Neural progenitor cell (in vitro differentiated cells): ENCODE data around the gene CUL2. TPM values are rescaled to one million over a fixed set of nuclear protein-coding genes. Genes with fewer than 3 reads are reported as not detected.

Experiments
- DNase-seq: peaks from one replicate; pipeline ENCODE4 v3.0.0-alpha.2; 2016; ENCODE audit warnings: low spot score
- H2AFZ ChIP-seq: fragments of 200-600 bp; sonication (generic); replicated peaks from 2 replicates; pipeline ENCODE4 v1.6.1; 2016; ENCODE audit warnings: antibody characterized with exemption
- H3F3A ChIP-seq: fragments of 200-600 bp; sonication (generic); 2 replicates; pipeline ENCODE4 v1.6.1; 2016; ENCODE audit warnings: antibody characterized with exemption, low read depth
- H3K27ac ChIP-seq: fragments of 200-600 bp; sonication (generic); 2 replicates; pipeline ENCODE4 v1.5.1; 2016; ENCODE audit warnings: mild to moderate bottlenecking
- H3K27me3 ChIP-seq: fragments of 200-600 bp; sonication (generic); 2 replicates; pipeline ENCODE4 v1.6.1; 2016; ENCODE audit warnings: mild to moderate bottlenecking, moderate library complexity
- H3K36me3 ChIP-seq: fragments of 200-600 bp; sonication (generic); 2 replicates; pipeline ENCODE4 v1.5.1; 2016
- H3K4me1 ChIP-seq: fragments of 200-600 bp; sonication (generic); 2 replicates; pipeline ENCODE4 v1.6.1; 2016; ENCODE audit warnings: mixed run types
- H3K4me2 ChIP-seq: fragments of 200-600 bp; sonication (generic); 2 replicates; pipeline ENCODE4 v1.6.1; 2016
- H3K4me3 ChIP-seq: fragments of 200-600 bp; sonication (generic); 2 replicates; pipeline ENCODE4 v1.5.1; 2016
- H3K79me2 ChIP-seq: fragments of 200-600 bp; sonication (generic); 2 replicates; pipeline ENCODE4 v1.6.1; 2016; ENCODE audit warnings: low read depth
- H3K9ac ChIP-seq: fragments of 200-600 bp; sonication (generic); 2 replicates; pipeline ENCODE4 v1.6.1; 2016
- H3K9me3 ChIP-seq: fragments of 200-600 bp; sonication (generic); 2 replicates; pipeline ENCODE4 v1.5.1; 2016; ENCODE audit warnings: low read depth
- H4K20me1 ChIP-seq: fragments of 200-600 bp; sonication (generic); 2 replicates; pipeline ENCODE4 v1.6.1; 2016; ENCODE audit warnings: low read depth
- H3K27ac Mint-ChIP-seq: 3 replicates; pipeline ENCODE4 v1.8.0; 2021; ENCODE audit warnings: mixed read lengths
- H3K27me3 Mint-ChIP-seq: 2 replicates; pipeline ENCODE4 v1.8.0; 2022; ENCODE audit warnings: low read depth, mild to moderate bottlenecking, inconsistent platforms, moderate library complexity, mixed read lengths; ENCODE audit not compliant: insufficient read depth
- H3K36me3 Mint-ChIP-seq: 3 replicates; pipeline ENCODE4 v1.8.0; 2021; ENCODE audit warnings: mixed read lengths
- H3K4me1 Mint-ChIP-seq: 3 replicates; pipeline ENCODE4 v1.8.0; 2021; ENCODE audit warnings: mixed read lengths
- H3K4me3 Mint-ChIP-seq: 3 replicates; pipeline ENCODE4 v1.8.0; 2021; ENCODE audit warnings: mild to moderate bottlenecking, moderate library complexity, mixed read lengths
- H3K9me3 Mint-ChIP-seq: 3 replicates; pipeline ENCODE4 v1.8.0; 2020; ENCODE audit warnings: mixed read lengths
- EZH2 ChIP-seq: fragments of 200-600 bp; sonication (generic); IDR thresholded peaks from 2 replicates; pipeline ENCODE4 v1.6.1; 2017; ENCODE audit warnings: antibody characterized with exemption, mild to moderate bottlenecking, moderate library complexity
- EZH2phosphoT487 ChIP-seq: fragments of 200-600 bp; sonication (generic); IDR thresholded peaks from 2 replicates; pipeline ENCODE4 v1.6.1; 2017; ENCODE audit warnings: antibody characterized with exemption
- total RNA-seq: library from RNA; depleted of rRNA; stranded (reverse); fragments of >200 nt; gene quantifications from 2 replicates; pipeline ENCODE4 v1.2.3, GENCODE V29; 2015; ENCODE audit warnings: low replicate concordance
- TF ChIP-seq, protein P1 (sequence below): fragments of 200-600 bp; sonication (generic); IDR thresholded peaks from 2 replicates; pipeline ENCODE4 v1.5.1; 2017; ENCODE audit warnings: antibody characterized with exemption, mild to moderate bottlenecking

The CUL2 gene
- total RNA-seq, 1 donor from 2014 or later: 40.3 TPM

DNA sequence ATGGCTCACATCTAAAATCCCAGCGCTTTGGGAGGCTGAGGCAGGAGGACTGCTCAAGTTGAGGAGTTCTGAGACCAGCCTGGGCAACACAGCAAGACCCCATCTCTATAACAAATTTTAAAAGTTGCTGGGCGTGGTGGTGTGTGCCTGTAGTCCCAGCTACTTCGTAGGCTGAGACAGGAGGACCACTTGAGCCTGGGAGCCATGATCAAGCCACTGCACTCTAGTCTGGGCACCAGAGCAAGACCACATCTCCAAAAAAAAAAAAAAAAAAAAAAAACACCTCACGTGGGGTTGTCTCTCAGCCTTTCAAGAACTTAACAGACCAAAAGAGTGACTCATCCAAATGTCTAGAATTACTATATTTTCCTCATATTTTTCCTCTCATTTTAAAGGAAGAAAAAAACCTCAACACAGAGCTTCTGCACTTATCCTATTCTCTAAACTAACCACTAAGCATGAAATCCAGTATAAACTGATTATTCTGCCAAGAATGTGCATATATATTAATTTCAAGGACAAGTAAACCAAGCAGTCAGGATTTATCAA, 46.3 kb downstream of the CUL2 start:
- Mint-ChIP-seq H3K9me3 (no peaks in the 10 kb centered on the region), H3K36me3 (peaks cover 19% of the 10 kb centered on the region), H3K27me3 (peaks cover 2% of the 10 kb centered on the region), H3K4me1 (peaks cover 22% of the 10 kb centered on the region), H3K27ac (no peak overlapping the region), H3K4me3 (no peak overlapping the region)
- Histone ChIP-seq H3K36me3 (peaks cover 10% of the 10 kb centered on the region), H3K4me1 (peaks cover 15% of the 10 kb centered on the region), H3K4me2 (no peak overlapping the region), H3K9ac (no peak overlapping the region), H4K20me1 (peaks cover 15% of the 10 kb centered on the region), H3K4me3 (no peak overlapping the region), H3K9me3 (no peaks in the 10 kb centered on the region), H2AFZ (no peak overlapping the region), H3K79me2 (no peaks in the 10 kb centered on the region), H3K27ac (no peak overlapping the region), H3K27me3 (no peaks in the 10 kb centered on the region), H3F3A (peaks cover 18% of the 10 kb centered on the region)
- DNase-seq: no peak
- TF ChIP-seq EZH2phosphoT487: no peak
- no peak for TF ChIP-seq EZH2
- TF ChIP-seq, protein P1, sequence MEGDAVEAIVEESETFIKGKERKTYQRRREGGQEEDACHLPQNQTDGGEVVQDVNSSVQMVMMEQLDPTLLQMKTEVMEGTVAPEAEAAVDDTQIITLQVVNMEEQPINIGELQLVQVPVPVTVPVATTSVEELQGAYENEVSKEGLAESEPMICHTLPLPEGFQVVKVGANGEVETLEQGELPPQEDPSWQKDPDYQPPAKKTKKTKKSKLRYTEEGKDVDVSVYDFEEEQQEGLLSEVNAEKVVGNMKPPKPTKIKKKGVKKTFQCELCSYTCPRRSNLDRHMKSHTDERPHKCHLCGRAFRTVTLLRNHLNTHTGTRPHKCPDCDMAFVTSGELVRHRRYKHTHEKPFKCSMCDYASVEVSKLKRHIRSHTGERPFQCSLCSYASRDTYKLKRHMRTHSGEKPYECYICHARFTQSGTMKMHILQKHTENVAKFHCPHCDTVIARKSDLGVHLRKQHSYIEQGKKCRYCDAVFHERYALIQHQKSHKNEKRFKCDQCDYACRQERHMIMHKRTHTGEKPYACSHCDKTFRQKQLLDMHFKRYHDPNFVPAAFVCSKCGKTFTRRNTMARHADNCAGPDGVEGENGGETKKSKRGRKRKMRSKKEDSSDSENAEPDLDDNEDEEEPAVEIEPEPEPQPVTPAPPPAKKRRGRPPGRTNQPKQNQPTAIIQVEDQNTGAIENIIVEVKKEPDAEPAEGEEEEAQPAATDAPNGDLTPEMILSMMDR: no peak

DNA sequence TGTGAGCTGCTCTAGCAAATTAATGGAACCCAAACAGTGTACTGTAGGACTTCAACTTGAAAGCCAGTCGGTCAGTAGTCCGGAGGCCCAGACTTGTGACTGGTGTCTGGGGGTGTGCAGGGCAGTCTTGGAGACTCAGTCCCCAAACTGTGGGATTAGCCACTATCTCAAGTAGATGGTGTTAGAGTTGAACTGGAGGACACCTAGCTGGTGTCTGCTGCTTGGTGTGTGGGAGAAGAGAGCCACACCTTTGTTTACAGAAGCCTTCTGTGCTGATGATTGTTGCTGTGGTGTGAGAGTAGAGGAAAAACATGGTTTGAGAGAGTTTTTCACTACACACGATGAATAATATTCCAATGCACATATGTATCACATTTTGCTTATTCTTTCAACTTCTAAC, 47.4 kb downstream of the CUL2 start:
- peaks cover 2% of the 10 kb centered on the region for H3K27me3 Mint-ChIP-seq
- H3K4me3 Mint-ChIP-seq: no peak overlapping the region
- H3K79me2 ChIP-seq: no peaks in the 10 kb centered on the region
- peaks cover 10% of the 10 kb centered on the region for H3K36me3 ChIP-seq
- no peaks in the 10 kb centered on the region for H3K9me3 ChIP-seq
- no peak overlapping the region for H3K4me2 ChIP-seq
- H3K4me3 ChIP-seq: no peak overlapping the region
- no peak overlapping the region for H2AFZ ChIP-seq
- TF ChIP-seq EZH2 (no peak), EZH2phosphoT487 (no peak)
- TF ChIP-seq, protein P1: no peak
- no peak for DNase-seq
- peaks cover 22% of the 10 kb centered on the region for H3K4me1 Mint-ChIP-seq
- peaks cover 15% of the 10 kb centered on the region for H4K20me1 ChIP-seq
- peaks cover 15% of the 10 kb centered on the region for H3K4me1 ChIP-seq
- H3K27ac ChIP-seq: no peak overlapping the region
- H3F3A ChIP-seq: peaks cover 18% of the 10 kb centered on the region
- no peaks in the 10 kb centered on the region for H3K27me3 ChIP-seq
- no peak overlapping the region for H3K27ac Mint-ChIP-seq
- no peaks in the 10 kb centered on the region for H3K9me3 Mint-ChIP-seq
- peaks cover 18% of the 10 kb centered on the region for H3K36me3 Mint-ChIP-seq
- no peak overlapping the region for H3K9ac ChIP-seq

- Histone ChIP-seq H3F3A (peaks cover 18% of the 10 kb centered on the region), H3K4me1 (peaks cover 15% of the 10 kb centered on the region), H3K4me3 (no peak overlapping the region), H4K20me1 (peaks cover 15% of the 10 kb centered on the region), H3K36me3 (peaks cover 16% of the 10 kb centered on the region), H3K9me3 (no peaks in the 10 kb centered on the region), H3K79me2 (no peaks in the 10 kb centered on the region), H3K9ac (no peak overlapping the region), H2AFZ (no peak overlapping the region), H3K27me3 (no peaks in the 10 kb centered on the region), H3K27ac (peak overlapping the region; percentile 51), H3K4me2 (peak overlapping the region; percentile 20)
- Mint-ChIP-seq H3K27ac (peak overlapping the region; percentile 8), H3K9me3 (no peaks in the 10 kb centered on the region), H3K27me3 (no peaks in the 10 kb centered on the region), H3K4me1 (peaks cover 22% of the 10 kb centered on the region), H3K4me3 (no peak overlapping the region), H3K36me3 (peaks cover 13% of the 10 kb centered on the region)
- TF ChIP-seq, protein P1: no peak
- no peak for TF ChIP-seq EZH2
- no peak for TF ChIP-seq EZH2phosphoT487
- no peak for DNase-seq
Observed at GRCh38 chr10:35041502-35041879, 48.6 kb downstream of the CUL2 start.
